ENCODE results near the gene UGT1A9. TPM values are rescaled to one million over a fixed set of nuclear protein-coding genes. Genes with fewer than 3 reads are reported as not detected.
A peak's percentile ranks its signal among the peaks of the same experiment; 100 is the strongest.

UGT1A9 gene
- total and polyA plus RNA-seq, 2 of the 13 experiments (the other 11 are each of a cell fraction or from before 2014, with no cell fraction given) = 0.07 TPM; not detected in 1

GRCh38 chr2:233745073-233745755 lies 73.5 kb downstream of the UGT1A9 start:
- CTCF ChIA-PET (ENCODE audit: low intra/inter-chr PET ratio, low total read pairs) = no interaction called here
- in situ Hi-C loops (cut with HindIII; ENCODE audit: extremely low pct_ligation_motif_present, low pct_unique_long_range_greater_than_20kb) = no loop called here
- intact Hi-C loops (cut with micrococcal nuclease; ENCODE audit: unreplicated experiment) = no loop called here
- H2AFZ ChIP-seq (ENCODE audit: low read length) = no peak overlapping the region
- H3K36me3 ChIP-seq (replicated peaks in 1 of 2; ENCODE audit: control insufficient read depth in 1 of 2, insufficient read depth in 2 of 2, low read length in 2 of 2) = no peaks in the 10 kb centered on the region
- H3K27ac ChIP-seq (ENCODE audit: extremely low read length, insufficient read depth, low read length) = peak overlapping the region; percentile 61
- H4K20me1 ChIP-seq (ENCODE audit: insufficient read depth, low read length) = no peaks in the 10 kb centered on the region
- 0% methylated on average over 5 of the region's 5 CpGs for WGBS (ENCODE audit: low lambda C conversion rate)
- ATAC-seq = peak; percentile 94
- H3K4me3 ChIP-seq (replicated peaks in 1 of 3; ENCODE audit: insufficient read depth in 1 of 3, low read depth in 2 of 3, low read length in 3 of 3) = no peak overlapping the region; a peak in 1 of 6 replicates
- H3K4me1 ChIP-seq (ENCODE audit: insufficient read depth, low read length) = peaks cover 27% of the 10 kb centered on the region
- H3K27me3 ChIP-seq (ENCODE audit: control insufficient read depth in 1 of 2, insufficient read depth in 2 of 2, low read length in 2 of 2) = peaks cover 1 to 63% of the 10 kb centered on the region in 2 experiments; a peak in 4 of 5 replicates
- DNase-seq (ENCODE audit: low spot score) = peak; percentile 98
- no TSS peak for BruUV-seq (replicated peaks)
- POLR2A ChIA-PET = interaction anchor here (0.6 to 1.6 kb wide), 3 partner anchors 8 to 87 kb away, joined by 4 to 9 read pairs (median 6); no protein-coding TSS in a partner anchor
- peak; percentile 76 for FAIRE-seq
- no peaks in the 10 kb centered on the region for H3K79me2 ChIP-seq (ENCODE audit: insufficient read depth, low read length)
- H3K9ac ChIP-seq (ENCODE audit: insufficient read depth, low read depth, low read length) = no peak overlapping the region
- peak overlapping the region; percentile 54 for H3K4me2 ChIP-seq (ENCODE audit: low read depth, low read length)
- peaks cover 9% of the 10 kb centered on the region for H3K9me3 ChIP-seq (ENCODE audit: low read length)
- TF ChIP-seq ZNF607 (CRISPR knock-in tag; IDR thresholded peaks at IDR 0.05; ENCODE audit: borderline replicate concordance) = peak; percentile 81; the same call in 1 of the 2 replicates
- peak; percentile 75; the same call in 1 of the 2 replicates for TF ChIP-seq ZNF556 (CRISPR knock-in tag; IDR thresholded peaks at IDR 0.05; ENCODE audit: borderline replicate concordance)
- TF ChIP-seq NCOA1 (CRISPR knock-in tag; IDR thresholded peaks at IDR 0.05) = peak; percentile 80; the same call in 1 of the 2 replicates
- TF ChIP-seq SKIL (CRISPR knock-in tag; IDR thresholded peaks at IDR 0.05; ENCODE audit: borderline replicate concordance) = peak; percentile 98
- 0 out of 2 replicates have a peak, but pooled peaks have one; percentile 2 for TF ChIP-seq RNF2 (conservative IDR thresholded peaks at IDR 0.05; ENCODE audit: low read depth)
- no peak for TF ChIP-seq ZBTB37 (CRISPR knock-in tag; IDR thresholded peaks at IDR 0.05)
- TF ChIP-seq ZNF441 (CRISPR knock-in tag; IDR thresholded peaks at IDR 0.05; ENCODE audit: borderline replicate concordance) = peak; percentile 83; the same call in 1 of the 2 replicates
- no peak for TF ChIP-seq CCAR2 (optimal IDR thresholded peaks at IDR 0.05; ENCODE audit: low read depth, low read length)
- TF ChIP-seq ZNF503 (CRISPR knock-in tag; IDR thresholded peaks at IDR 0.05) = peak; percentile 100
- TF ChIP-seq TP53 (CRISPR knock-in tag; conservative IDR thresholded peaks at IDR 0.05) = no peak
- TF ChIP-seq EP300 (IDR thresholded peaks at IDR 0.05; ENCODE audit: low read depth in 2 of 2, low read length in 2 of 2) = peak; percentile 81 to 97; a peak in 3 of 4 replicates
- TF ChIP-seq EP300 (CRISPR knock-in tag; IDR thresholded peaks at IDR 0.05; ENCODE audit: borderline replicate concordance) = peak; percentile 93
- TF ChIP-seq MLX (CRISPR knock-in tag; IDR thresholded peaks at IDR 0.05) = peak; percentile 84
- no peak for TF ChIP-seq NRL (CRISPR knock-in tag; IDR thresholded peaks at IDR 0.05; ENCODE audit: borderline replicate concordance)
- no peak for TF ChIP-seq ZNF282 (IDR thresholded peaks at IDR 0.05; ENCODE audit: partially characterized antibody)
- TF ChIP-seq ZFX (CRISPR knock-in tag; IDR thresholded peaks at IDR 0.05; ENCODE audit: low read depth) = no peak
- no peak for TF ChIP-seq CHD2 (IDR thresholded peaks at IDR 0.05; ENCODE audit: low read depth, low read length)
- TF ChIP-seq MTF1 (CRISPR knock-in tag; IDR thresholded peaks at IDR 0.05) = no peak
- no peak for TF ChIP-seq ZNF234 (CRISPR knock-in tag; conservative IDR thresholded peaks at IDR 0.05)
